ENCODE results near the gene ERFL.

Gene ERFL

DNA sequence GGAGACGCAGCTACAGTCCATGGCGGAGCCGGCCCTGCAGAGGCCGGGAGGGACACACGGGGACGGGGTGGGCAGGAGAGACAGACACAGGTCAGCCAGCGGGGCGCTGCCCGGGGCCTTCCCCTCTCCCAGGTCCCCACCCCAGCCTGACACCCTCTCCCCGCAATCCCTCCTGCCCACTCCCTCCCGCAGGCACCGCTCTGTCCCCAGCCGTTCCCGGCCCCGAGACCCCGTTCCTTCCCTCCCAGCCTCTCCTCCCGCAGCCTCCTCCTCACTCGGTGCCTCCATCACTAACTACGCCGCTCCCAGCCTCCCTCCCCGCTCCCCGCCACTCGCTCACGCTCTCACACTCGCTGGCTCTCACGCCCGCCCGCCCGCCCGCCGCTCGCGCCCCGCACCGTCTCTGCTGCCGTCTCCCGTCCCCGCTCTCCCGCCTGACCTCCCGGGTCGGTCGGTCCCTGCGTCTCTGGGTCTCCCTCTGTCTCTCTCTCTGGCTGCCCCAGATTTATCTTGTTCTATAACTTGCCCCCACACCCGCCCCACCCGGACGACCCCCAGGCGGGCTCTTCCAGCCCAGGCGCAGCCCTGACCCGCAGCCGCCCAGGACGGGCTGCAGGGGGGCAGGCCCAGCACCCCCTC, 15.2 kb downstream of the ERFL start:
- DNase-seq, result no peak

DNA sequence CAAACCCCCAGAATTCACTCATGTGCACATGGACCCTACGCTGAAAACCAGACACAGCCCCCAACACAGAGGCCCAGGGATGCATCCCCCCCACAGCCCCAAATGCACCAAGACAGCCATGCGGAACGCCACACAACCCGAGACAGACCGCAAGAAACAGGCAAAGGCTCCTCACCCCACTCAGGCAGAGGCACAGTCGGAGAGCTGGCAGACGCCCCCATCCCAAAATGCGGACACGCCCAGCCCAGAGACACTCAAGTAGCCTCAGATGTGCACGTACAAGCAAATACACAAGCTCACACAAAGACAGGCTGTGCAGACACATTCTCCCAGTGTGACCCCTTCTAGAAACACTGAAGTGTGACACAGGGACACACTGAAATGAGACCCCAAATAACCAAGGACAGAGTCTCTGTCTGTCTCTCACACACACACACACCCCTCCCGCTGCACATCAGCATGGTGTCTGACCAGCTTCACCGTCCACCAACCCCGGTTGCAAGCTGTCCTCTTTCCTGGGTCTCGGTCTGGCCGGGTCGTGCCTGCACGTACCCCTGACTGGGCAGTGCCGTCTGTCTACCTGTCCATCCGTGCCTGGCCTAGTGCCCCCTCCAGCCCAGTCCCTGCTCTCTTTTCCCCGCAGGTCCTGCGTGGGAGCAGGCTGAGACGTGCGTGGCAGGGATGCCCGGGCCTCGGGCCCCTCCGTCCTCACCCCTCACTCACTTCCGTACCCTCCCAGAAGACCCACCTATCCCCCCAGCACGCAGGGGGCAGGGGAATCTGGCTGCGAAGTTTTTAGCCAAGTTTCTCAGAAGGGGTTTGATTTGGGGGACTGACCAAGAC, 16.1 kb downstream of the ERFL start:
- DNase-seq, result no peak

DNA sequence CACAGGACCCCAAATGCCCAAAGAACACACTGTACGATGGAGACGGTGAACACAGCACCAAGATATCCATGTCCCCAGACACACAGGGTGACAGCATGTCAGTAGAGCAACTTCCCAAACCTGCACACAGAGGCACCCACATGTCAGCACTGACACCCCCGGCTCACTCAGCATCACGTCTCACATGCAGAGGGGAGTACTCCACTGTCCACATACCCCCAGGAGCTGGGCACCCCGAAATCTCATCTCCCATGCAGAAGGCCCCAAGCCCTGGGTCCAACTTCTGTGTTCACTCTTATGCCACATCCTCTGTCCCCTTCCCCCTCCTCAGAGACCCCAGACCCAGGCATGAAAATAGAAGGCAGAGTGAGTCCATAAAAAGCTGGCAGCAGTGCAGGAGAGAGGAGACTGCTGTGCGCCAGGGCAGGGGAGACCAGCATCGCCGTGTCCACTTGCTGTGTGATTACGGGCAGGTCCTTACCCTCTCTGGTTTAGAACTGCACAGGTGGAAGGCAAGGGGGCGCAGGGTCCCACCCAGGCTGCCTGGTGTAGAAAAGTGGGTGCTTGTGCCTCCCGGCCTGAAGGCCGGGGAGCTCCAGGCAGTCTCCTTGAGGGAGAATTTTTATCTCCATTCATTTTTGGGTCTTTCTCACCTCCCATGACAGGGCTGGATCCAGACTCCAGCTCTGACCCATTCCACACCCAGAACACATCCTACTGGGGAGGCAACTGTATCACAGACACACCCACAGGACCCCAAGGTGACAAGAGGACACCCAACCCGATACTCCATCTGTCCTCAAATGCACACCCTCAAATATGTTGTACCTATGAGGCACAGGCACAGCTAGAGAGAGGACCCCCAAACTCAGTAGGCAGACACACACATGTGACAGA, 17.0 kb downstream of the ERFL start:
- no peak for DNase-seq

DNA sequence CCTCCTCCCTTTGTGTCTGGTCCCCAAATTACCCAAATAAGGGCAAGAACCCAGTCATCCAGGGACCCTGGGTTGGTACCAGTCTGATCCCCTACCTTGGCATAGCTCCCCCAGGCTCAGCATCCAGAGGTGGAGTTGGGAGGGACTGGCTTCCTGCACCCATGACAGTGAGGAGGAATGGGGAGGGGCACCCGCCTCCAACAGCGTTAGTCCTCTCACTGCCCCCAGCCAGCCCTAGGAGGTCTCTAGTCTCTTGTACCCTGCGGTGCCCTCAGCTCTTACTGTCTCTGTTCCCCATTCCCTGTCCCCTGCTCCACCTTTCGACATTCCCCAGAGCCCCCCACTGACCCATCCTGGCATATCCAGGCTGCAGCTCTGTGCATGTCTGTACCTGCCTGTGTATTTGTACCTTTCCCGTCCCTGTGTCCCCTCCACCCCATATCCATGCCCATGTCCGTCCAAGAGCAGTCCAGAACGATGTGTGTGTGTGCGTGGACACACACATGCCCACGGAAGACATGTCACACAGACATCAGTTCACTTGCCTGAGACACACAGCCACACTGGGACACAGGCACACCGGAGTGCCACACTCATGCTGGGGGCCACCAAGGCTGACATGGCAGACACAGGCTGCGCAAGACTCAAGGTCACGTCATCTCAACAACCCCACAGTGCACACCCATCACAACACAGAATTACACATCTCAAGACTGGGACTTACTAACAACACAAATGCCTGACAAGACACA, 17.8 kb downstream of the ERFL start:
- DNase-seq, result no peak

DNA sequence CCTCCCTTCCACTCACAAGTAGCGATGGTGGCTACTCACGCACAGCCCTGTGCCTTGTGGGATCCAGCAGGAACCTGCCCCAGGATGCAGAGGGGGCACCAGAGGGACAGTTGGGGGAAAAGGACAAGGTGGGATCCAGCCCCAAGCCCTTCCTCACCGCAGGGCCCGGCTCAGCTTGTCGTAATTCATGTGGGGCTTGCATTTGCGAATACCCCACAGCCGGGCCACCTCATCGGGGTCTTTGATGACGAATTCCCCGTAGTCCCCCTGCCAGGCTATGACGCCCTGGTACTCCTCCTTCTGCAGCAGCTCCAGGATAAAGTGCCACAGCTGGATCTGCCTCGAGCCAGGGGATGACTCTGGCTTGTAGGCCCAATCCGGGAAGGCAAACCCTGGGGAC, 18.5 kb downstream of the ERFL start:
- DNase-seq, result no peak

DNA sequence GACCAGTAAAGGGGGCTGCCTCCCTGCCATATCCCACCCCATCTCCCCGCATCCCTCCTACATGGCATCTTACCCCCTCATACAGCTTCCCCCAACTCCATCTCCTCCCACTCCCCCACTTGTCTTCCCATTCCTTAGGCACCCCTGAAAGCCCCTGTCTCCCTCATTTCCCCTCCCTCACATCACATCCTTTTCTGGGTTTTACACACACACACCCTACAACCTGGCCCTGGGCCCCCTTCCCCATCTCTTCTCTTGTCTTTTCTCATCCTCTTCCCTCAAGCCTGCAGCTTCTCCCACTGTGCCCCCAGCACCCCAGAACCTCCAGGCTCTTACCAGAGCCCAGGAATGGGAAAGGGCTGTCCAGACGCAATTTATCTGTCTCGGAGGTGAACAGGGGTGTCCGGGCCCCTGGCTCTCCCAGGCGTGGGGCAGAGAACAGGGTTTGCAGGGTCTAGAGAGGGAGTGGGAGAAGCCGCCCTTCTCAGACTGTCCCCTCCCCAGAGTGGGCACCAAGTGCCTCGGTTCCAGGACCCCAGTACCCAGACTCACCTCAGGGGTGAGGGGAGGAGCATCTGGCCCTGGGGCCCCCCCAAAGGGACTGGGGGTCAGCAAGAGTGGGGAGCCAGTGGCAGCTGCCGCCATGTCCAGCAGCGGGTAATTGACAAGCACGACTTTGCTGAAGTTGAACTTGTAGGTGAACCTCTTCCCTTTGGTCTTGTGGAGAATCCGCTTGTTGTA, 19.4 kb downstream of the ERFL start:
- DNase-seq, result no peak

DNA sequence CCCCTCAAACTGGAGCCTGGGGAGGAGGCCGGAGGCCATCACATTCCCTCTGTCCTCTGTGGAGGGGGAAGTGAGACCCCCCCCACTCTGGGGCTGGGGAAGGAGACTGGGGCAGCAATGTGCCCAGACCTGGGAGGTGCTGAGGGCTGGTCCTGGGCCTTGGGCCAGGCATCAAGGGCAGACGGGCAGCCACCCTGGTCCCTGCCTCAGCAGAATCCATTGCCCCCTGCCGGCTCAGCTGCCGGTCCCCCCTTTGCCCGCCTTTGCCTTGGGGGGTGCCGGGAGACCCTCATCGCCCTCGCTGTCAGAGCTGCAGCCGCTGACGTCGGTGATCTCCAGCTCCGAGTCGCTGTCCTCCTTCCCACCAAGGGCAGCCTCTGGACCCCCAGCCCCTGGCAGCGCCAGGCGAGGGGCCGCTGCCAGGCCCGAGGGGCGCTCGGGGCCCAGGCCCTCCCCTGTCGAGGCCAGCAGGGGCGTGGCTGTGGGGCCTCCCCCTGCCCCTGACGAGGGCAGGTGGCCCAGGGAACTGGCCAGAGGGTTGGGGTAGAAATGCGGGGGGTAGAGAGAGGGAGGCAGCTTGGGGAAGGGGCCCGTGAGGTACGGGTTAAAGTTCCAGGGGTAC, 20.1 kb downstream of the ERFL start:
- no peak for DNase-seq

DNA sequence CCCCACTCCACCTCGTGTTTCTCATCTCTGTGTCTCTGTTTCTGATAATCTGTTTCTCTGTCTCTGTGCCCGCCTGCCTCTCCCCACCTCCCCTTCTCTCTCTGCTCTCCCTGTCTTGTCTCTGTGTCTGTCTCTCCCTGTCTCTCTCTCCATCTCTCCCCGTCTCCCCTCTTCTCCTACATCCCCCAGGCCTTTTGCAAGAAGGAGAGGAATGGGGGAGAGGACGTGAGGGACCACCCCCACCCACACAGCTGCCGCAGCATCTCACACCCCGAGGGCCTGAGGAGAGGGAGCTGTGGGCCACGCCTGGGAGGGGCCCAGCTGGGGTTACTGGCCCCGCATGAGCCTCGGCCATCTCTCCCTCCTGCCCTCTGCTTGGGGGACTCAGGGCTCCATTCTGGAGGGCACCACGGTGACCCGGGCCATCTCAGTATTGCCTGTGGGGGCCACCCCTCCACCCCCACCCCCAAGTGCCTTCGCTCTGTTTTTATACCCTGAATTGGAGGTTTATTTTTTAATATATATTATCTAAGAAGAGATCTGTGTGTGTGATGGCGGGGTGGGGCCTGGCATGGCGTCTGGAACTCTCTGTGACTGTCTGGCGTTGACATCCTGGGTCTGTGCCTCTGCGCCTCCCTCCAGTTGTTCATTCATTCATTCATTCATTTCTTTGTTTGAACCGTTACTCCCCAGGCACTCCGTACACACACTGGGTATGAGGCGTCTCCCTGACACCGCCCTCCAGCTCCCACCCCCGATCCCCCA, 21.2 kb downstream of the ERFL start:
- DNase-seq, result no peak

DNA sequence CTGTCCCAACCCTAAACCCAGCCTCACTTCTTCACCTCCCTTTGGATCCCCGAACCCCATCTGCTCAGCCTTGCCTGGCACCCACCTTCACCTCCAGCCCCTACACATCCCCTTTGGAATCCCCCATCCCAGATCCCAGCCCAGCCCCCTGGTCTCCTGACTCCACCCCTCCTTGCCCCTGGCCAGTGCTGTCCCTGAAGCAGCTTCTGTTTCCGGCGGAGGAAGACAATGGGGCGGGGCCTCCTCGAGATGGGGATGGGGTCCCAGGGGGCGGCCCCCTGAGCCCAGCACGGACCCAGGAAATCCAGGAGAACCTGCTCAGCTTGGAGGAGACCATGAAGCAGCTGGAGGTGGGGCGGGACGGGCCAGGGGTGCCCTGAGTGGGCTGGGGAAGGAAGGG, 22.0 kb downstream of the ERFL start:
- DNase-seq, result no peak

DNA sequence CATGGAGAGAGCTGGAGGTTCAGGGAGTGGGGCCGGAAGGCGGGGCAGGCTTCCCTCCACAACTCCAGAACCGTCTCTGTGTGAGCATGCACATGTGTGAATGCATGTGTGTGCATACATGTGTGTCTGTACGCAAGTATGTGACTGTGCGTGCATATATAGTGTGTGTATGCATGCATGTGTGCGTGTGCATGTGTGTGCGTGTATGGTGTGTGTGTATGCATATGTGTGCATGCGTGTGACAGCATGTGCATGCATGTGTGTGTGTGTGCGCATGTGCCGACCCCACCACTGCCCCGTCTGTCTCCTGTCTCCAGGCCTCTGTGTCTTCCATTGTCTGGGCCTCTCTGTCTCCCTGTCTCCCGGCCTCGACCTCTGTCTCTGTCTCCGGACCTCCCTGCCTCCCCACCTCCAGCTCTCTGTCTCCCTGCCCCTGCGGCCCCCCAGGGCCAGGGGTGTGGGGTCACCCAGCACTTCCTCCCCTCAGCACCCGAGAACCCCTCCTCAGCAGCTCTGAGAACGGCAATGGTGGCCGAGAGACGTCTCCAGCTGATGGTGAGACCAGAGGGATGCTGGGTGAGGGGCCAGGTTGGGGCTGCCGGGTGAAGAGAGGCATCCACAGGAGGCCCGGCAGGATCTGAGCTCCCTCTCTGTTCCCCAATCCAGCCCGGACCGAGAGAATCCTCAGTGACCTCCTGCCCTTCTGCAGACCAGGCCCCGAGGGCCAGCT, 22.8 kb downstream of the ERFL start:
- no peak for DNase-seq

DNA sequence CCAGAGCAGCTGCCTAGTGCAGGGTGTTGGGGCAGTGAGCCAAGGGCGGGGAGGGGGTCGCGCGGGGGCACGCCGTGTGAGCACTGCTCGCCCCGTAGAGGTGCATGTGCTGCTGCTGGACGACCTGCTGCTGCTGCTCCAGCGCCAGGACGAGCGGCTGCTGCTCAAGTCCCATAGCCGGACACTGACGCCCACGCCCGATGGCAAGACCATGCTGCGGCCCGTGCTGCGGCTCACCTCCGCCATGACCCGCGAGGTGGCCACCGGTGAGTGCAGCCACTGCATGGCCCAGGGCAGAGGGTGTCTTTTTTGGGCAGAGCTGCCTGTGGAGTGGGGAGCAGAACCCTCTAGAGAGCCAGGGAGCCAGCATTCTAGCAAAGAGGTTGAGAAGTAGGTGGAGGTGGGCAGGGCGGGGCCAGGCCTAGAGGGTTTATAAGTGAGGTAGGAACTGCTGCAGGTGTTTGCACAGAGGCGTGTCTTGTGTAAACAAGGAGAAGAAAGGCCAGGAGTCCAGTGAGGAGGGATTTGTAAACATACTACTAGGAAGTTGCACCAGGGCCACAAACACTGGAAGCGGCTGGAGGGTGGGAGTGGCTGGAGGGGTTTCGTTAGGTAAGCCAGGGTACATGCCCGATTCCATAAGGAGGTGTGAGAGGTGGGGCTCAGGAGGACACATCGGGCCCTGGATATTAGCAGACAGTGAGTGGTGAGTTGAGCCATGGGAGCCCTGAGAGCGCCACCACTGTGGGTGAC, 24.0 kb downstream of the ERFL start:
- no peak for DNase-seq

DNA sequence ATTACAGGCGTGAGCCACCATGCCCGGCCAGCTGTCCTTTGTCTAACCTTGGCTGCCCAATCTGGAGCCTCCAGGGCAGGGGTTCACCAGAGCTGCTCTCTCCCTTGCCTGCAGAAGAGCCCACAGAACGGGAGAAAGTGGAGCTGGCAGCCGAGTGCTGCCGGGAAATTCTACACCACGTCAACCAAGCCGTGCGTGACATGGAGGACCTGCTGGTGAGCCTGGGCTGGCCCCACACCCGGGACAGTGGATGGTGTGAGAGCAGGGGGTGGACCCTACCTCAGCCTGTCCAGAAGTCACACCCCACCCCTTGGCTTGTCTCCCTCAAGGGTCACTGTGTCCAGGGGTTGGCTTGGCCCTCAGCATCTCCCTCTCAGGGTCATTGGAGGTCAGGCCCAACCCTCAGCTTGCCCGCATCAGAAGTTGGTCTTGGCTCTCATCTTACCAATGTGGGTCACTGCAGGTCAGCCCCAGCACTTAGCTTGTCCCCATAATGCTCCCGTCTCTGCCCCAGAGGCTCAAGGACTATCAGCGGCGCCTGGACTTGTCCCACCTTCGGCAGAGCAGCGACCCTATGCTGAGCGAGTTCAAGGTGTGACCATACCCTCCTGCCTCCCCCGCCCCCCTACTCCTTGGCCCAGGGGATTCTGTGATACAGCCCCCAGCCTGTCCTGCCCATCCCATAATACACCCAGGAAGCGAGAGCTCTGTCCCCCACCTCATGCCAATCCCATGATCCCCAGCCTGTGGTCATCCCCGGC, 24.9 kb downstream of the ERFL start:
- no peak for DNase-seq

DNA sequence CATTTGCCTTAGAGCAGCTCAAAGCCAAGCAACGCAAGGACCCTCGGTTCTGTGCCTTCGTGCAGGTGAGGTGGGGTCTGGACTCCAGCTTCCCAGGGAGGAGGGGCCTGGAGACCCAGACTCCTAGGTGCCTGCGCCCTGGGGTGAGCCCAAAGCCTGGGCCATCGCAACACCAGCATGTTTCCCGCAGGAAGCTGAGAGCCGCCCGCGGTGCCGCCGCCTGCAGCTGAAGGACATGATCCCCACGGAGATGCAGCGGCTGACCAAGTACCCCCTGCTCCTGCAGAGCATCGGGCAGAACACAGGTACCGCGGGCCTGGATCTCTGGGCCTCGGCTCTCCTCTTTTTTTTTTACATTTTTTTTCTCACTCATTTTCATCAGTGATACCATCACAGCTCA, 25.7 kb downstream of the ERFL start:
- no peak for DNase-seq

DNA sequence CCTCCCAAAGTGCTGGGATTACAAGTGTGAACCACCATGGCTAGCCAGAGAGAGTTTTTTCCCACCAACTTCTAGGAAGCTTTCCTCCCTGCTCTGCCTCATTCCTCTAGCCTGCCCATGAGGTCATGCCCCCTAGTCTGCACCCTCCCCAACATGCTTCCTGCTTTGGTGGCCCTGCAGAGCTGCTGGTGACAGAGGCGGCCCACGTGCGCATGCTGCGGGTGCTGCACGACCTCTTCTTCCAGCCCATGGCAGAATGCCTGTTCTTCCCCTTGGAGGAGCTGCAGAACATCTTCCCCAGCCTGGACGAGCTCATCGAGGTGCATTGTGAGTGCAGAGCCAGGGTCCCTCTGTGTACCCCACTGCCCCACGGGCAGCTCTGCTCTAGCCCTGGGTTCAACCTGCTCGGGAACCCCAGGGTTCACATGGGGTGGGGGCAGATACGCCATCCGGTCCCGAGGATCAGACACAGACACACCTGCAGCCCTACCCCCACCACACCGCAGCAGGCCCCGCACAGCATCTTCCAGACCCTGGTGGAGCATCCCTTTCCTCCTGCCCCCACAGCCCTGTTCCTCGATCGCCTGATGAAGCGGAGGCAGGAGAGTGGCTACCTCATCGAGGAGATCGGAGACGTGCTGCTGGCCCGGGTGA, 26.4 kb downstream of the ERFL start:
- DNase-seq, result no peak

DNA sequence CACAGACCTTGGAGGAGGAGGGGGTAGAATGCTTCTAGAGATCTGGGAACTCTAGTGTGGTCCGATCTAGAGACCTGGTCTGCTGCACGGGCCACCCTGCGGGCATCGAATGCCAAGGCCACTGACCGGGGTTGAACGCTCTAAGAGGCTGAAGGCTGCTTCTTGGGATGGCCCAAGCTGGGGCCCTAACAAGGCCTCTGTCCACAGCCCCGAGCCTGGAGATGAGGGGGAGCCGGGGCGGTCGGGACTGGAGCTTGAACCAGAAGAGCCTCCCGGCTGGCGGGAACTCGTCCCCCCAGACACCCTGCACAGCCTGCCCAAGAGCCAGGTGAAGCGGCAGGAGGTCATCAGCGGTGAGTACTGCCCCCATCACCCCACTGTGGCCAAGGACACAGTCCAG, 30.0 kb downstream of the ERFL start:
- no peak for DNase-seq

DNA sequence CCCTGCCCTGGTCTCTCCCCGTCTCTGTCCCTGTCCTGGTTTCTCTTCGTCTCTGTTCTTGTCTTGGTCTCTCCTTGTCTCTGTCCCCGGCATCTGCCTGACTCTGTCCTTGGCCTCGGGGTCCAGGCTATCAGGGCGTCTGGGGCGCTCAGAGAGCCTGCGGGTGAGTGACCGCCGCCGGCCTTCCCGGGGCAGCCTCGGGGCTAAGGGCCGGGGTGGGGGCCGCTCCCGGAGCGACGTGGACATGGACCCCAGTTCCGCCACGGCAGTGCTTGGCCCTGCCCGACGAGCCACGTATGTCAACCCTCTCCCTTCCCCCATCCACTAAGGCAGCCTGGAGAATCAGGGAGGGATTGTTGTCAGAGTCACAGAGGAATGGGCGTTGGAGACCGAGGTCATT, 30.4 kb downstream of the ERFL start:
- DNase-seq, result no peak

DNA sequence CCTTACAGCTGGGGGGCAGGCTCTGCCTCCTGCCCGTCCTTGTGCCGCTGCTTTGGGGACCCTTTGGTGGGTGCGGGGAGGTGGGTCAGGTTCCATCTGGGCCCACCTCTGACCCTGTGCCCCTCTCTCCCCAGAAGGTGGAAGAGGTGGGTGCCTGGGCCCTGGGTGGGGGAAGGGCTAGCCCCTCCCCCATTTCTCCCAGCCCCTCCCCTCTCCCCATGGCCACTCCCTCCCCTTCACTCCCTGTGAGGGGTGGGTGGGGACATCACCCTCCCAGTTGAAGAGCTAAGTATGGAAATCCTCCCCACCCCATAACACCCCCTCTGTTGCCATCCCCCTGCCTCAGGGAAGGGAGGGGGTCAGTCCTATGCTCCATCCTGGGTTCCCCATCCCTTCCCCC, 31.1 kb downstream of the ERFL start:
- no peak for DNase-seq

DNA sequence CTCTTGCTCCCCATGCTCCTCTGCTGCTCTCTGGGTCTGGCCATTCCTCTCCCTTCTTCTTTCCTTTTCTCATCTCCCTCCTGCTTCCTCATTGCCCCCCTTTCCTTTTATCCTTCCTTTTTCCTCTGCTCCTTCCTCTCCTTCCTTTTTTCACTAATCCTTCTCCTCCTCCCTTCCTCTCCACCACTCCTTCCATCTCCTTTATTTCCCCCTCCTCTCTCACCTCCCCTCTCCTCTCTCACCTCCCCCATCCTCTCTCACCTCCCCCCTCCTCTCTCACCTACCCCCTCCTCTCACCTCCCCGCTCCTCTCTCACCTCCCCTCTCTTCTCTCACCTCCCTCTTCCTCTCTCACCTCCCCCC, 31.7 kb downstream of the ERFL start:
- no peak for DNase-seq

Data from stimulated activated CD4-positive, alpha-beta T cell treated with anti-CD3 and anti-CD28 coated beads, Interleukin-2, amount 100 ng/mL, for 24 hours (primary cell).